Retinal pigment epithelial cell (primary cell): Measurements from ENCODE around the gene ATG4D.

ENCODE experiments used
- DNase-seq: peaks from one replicate; pipeline ENCODE4 v3.0.0-alpha.2; 2010; ENCODE audit warnings: low read depth
- H3K4me3 ChIP-seq: 2 replicates; pipeline ENCODE4 v1.5.1; 2011; ENCODE audit warnings: mild to moderate bottlenecking, low read length, control low read depth, moderate library complexity
- CTCF ChIP-seq: conservative IDR thresholded peaks from 2 replicates; pipeline ENCODE4 v1.5.1; 2011; ENCODE audit warnings: low read depth, low read length, control low read depth, inconsistent platforms

ATG4D gene

GRCh38 chr19:10503002-10503789 lies 40.5 kb upstream of the ATG4D start, which contains the start of gene KEAP1:
Gene KEAP1, minus strand, starts transcription at chr19:10503356. Its CDS starts 3,323 bp downstream, at chr19:10500033.
- H3K4me3 ChIP-seq: peak within 1 kb of the TSS; percentile 81
- TF ChIP-seq CTCF: no peak
- no peak for DNase-seq

- H3K4me3 ChIP-seq: no peak overlapping the region
These were observed 38.0 kb upstream of the ATG4D start for GRCh38 chr19:10505583-10506229.

GRCh38 chr19:10508036-10508435 lies 35.7 kb upstream of the ATG4D start:
- no peak for TF ChIP-seq CTCF
- H3K4me3 ChIP-seq: no peak overlapping the region
- DNase-seq: no peak

More at GRCh38 chr19:10505583-10506229, 38.0 kb upstream of the ATG4D start:
- DNase-seq: no peak
- peak; percentile 86 for TF ChIP-seq CTCF

DNA sequence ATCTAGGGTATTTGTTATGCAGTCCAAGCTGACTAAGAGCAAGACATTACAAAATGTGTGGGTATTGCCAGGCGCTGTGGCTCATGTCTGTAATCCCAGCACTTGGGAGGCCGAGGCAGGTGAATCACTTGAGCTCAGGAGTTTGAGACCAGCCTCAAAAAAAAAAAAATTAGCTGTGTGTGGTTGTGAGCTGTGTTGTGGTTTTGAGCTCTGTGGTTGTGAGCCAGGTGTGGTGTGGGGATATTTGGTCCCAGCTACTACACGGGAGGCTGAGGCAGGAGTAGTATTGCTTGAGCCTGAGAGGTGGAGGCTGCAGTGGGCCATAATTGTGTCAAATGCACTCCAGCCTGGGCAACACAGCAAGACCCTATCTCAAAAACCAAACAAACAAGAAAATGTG lies 35.0 kb upstream of the ATG4D start:
- DNase-seq: no peak
- no peak overlapping the region for H3K4me3 ChIP-seq
- TF ChIP-seq CTCF: no peak

DNA sequence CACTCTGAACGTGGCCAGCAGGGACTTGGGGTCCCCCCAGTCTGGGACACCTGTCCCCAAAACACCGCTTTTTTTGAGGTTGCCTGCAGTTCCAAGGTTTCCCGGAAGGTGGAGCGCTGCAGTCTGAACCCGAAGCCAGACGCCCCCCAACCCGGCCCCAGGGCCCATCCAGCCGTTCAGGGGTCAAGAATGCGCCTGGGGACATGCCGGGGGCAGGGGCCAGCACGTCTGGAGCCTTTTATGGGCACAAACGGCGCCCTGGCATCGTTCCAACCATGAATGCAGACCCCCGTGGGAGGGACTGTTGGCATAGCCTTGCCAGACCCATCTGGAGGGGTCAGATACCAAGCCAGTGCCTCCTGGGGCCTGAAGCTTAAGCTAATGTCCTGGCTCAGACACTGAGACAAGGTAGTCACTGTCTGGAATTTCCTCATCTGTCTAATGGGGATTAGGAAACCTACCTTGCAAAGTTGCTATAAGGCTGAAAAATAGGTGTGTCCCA lies 33.4 kb upstream of the ATG4D start:
- DNase-seq: no peak
- H3K4me3 ChIP-seq: no peak overlapping the region
- peak; percentile 84 for TF ChIP-seq CTCF

DNA sequence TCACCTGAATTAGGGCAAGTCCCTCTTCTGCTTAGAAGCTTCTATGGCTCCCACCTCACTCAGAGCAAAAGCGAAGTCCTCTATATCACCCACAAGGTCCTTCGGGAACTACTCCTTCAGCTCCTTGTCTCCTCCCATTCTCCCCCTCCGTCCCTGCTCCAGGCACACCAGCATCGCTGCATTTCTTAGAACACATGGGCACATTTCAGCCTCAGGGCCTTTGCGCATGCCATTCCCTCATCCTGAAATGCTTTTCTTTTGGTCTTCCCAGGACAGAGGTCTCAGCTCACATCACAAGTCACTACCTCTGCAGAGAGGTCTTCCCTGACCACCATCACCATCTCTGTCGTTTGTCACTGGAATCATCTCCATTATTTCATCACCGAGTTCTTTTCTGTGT lies 30.5 kb upstream of the ATG4D start:
- no peak overlapping the region for H3K4me3 ChIP-seq
- TF ChIP-seq CTCF: no peak
- DNase-seq: no peak
